Ascending aorta (tissue), 2 donors: Measurements from ENCODE around the gene KCNE3. TPM values are rescaled to one million over a fixed set of nuclear protein-coding genes. Genes with fewer than 3 reads are reported as not detected.

Experiments
- DNase-seq, 2 donors: peaks; one replicate each; pipeline ENCODE4 v3.0.0-alpha.2; 2019; ENCODE audit warnings: low spot score in 2 of 2
- H3K27ac ChIP-seq, 2 donors: fragments of 200-600 bp; sonication (generic); one replicate each; pipeline ENCODE4 v1.5.1; 2016 to 2017; ENCODE audit warnings: mild to moderate bottlenecking in 1 of 2
- H3K27me3 ChIP-seq: fragments of 200-600 bp; sonication (generic); one replicate; pipeline ENCODE4 v1.5.1; 2017
- H3K36me3 ChIP-seq, 2 donors: fragments of 200-600 bp; sonication (generic); one replicate each; pipeline ENCODE4 v1.5.1; 2016
- H3K4me1 ChIP-seq, 2 donors: fragments of 200-600 bp; sonication (generic); one replicate each; pipeline ENCODE4 v1.5.1; 2016 to 2017; ENCODE audit warnings: mild to moderate bottlenecking in 1 of 2
- H3K4me3 ChIP-seq, 2 donors: fragments of 200-600 bp; sonication (generic); one replicate each; pipeline ENCODE4 v1.5.1; 2016 to 2017; ENCODE audit warnings: mild to moderate bottlenecking in 1 of 2
- H3K9me3 ChIP-seq, 2 donors: fragments of 200-600 bp; sonication (generic); one replicate each; pipeline ENCODE4 v1.5.1; 2016
- intact Hi-C: fragments of 100-400 bp; cut with DNase I; formaldehyde crosslinking; loops from one replicate; pipeline ENCODE4 v1.15.1; 2023
- total RNA-seq: library from RNA; depleted of rRNA; stranded (reverse); fragments of >200 nt; gene quantifications from one replicate; pipeline ENCODE4 v1.1.0, GENCODE V29; 2016
- TF ChIP-seq, protein P1 (sequence below), 3 experiments: fragments of 200-600 bp in 2 of 3; fragments of 450-650 bp in 1 of 3; sonication (generic) in 2 of 3; IDR thresholded peaks; one replicate each; pipeline ENCODE4 v1.5.1; 2016 to 2019; ENCODE audit warnings: antibody characterized with exemption in 3 of 3, mild to moderate bottlenecking in 1 of 3, moderate library complexity in 1 of 3

Gene KCNE3
- total RNA-seq, 1 donor from 2014 or later = not detected

DNA sequence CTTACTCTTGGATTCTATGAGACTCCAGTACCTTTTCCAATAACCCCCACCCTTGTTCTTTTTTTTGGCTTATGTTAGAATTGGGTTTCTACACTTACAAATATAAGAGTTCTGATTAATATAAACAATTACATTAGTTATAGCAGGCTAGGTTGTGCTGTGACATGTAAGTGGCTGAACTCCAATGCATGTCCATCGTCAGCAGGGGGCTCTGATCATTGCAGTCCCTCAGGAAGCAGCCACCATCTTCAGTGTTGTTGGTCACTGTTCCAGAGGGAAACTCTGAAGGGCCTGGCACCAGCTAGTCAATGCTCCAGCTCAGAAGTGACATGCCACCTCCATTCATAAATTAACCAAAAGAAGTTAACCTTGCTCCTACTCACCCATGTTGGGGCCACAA is 20.5 kb upstream of the KCNE3 start:
- intact Hi-C loops = no loop called here
- H3K27ac ChIP-seq = no peak overlapping the region
- no peak overlapping the region for H3K4me3 ChIP-seq
- DNase-seq = no peak
- no peaks in the 10 kb centered on the region for H3K9me3 ChIP-seq
- TF ChIP-seq, protein P1, sequence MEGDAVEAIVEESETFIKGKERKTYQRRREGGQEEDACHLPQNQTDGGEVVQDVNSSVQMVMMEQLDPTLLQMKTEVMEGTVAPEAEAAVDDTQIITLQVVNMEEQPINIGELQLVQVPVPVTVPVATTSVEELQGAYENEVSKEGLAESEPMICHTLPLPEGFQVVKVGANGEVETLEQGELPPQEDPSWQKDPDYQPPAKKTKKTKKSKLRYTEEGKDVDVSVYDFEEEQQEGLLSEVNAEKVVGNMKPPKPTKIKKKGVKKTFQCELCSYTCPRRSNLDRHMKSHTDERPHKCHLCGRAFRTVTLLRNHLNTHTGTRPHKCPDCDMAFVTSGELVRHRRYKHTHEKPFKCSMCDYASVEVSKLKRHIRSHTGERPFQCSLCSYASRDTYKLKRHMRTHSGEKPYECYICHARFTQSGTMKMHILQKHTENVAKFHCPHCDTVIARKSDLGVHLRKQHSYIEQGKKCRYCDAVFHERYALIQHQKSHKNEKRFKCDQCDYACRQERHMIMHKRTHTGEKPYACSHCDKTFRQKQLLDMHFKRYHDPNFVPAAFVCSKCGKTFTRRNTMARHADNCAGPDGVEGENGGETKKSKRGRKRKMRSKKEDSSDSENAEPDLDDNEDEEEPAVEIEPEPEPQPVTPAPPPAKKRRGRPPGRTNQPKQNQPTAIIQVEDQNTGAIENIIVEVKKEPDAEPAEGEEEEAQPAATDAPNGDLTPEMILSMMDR (IDR thresholded peaks at IDR 0.05) = no peak
- no peaks in the 10 kb centered on the region for H3K27me3 ChIP-seq
- H3K4me1 ChIP-seq = peaks cover 0 to 3% of the 10 kb centered on the region in 2 donors
- H3K36me3 ChIP-seq = no peaks in the 10 kb centered on the region

DNA sequence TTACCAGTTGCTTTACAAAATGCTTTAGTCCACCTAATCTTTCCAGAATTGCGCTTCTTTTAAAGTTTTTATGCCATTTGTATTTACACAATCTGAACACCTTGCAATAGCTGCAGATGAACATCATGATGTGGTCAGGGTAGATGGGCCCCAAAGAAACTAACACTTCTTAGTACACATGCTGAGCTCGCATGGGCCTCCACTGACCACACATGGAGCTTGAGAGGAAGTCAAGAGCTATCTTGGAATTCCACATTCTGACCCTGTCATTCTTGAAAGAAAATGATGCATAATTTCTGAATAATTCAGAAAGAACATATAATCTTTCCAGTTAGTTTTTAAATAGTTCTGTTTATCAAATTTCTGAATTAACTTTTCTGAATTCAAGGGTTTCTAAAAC is 18.5 kb upstream of the KCNE3 start:
- no peaks in the 10 kb centered on the region for H3K4me1 ChIP-seq
- no peak overlapping the region for H3K4me3 ChIP-seq
- intact Hi-C loops = no loop called here
- DNase-seq = no peak
- TF ChIP-seq, protein P1 (IDR thresholded peaks at IDR 0.05) = no peak
- no peak overlapping the region for H3K27ac ChIP-seq
- H3K36me3 ChIP-seq = no peaks in the 10 kb centered on the region
- H3K27me3 ChIP-seq = no peaks in the 10 kb centered on the region
- H3K9me3 ChIP-seq = no peaks in the 10 kb centered on the region

DNA sequence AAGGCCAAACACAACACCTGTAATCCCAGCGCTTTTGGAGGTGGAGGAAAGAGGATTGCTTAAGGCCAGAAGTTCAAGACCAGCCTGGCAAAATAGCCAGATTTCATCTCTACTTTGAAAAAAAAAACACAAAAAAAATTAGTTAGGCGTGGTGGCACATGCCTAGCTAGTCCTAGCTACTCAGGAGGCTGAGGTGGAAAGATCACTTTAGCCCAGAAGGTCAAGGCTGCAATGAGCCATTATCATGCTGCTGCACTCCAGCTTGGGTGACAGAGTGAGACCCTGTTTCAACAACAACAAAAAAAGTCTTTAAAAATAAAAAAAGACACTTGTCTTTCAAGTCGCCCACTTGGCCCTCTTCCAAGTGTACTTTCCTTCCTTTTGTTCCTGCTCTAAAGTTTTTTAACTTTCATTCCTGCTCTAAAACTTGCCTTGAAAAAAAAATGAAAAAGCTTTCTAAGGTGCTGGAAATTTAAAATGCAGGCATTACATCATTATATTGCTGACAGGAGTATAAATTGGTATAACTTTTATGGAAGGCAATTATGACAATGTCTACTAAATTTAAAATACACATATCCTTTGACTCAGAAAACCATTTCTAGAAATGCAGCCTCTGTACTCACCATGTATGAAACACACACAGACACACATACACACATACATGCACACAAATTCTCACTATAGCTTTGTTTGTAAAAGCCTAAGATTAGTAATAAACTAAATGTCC is 13.5 kb upstream of the KCNE3 start:
- intact Hi-C loops = no loop called here

DNA sequence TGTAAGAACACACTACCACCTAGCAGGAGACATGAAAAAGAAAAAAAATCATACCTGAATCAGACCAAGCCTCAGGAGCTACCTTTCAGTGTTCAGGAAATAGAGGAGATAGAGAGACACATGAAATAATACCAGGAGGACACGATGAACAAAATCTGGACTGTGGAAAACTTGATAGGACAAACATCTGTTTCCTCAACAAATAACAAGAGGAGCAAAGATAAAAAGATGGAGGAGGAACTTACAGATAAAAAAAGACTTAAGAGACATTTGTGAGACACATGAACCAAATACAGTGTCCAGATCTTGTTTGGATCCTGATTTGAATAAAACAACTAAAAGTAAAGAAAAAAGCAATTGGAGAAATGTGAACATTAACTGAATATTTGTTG is 12.4 kb upstream of the KCNE3 start:
- H3K9me3 ChIP-seq = no peaks in the 10 kb centered on the region
- DNase-seq = no peak
- intact Hi-C loops = no loop called here
- no peaks in the 10 kb centered on the region for H3K27me3 ChIP-seq
- no peaks in the 10 kb centered on the region for H3K36me3 ChIP-seq
- no peaks in the 10 kb centered on the region for H3K4me1 ChIP-seq
- TF ChIP-seq, protein P1 (IDR thresholded peaks at IDR 0.05) = no peak
- H3K4me3 ChIP-seq = no peak overlapping the region
- H3K27ac ChIP-seq = no peak overlapping the region

More for the DNA sequence above, 13.5 kb upstream of the KCNE3 start:
- no peaks in the 10 kb centered on the region for H3K36me3 ChIP-seq
- no peak overlapping the region for H3K4me3 ChIP-seq
- H3K4me1 ChIP-seq = no peaks in the 10 kb centered on the region
- H3K9me3 ChIP-seq = no peaks in the 10 kb centered on the region
- H3K27ac ChIP-seq = no peak overlapping the region
- TF ChIP-seq, protein P1 (IDR thresholded peaks at IDR 0.05) = no peak
- no peaks in the 10 kb centered on the region for H3K27me3 ChIP-seq
- DNase-seq = no peak

DNA sequence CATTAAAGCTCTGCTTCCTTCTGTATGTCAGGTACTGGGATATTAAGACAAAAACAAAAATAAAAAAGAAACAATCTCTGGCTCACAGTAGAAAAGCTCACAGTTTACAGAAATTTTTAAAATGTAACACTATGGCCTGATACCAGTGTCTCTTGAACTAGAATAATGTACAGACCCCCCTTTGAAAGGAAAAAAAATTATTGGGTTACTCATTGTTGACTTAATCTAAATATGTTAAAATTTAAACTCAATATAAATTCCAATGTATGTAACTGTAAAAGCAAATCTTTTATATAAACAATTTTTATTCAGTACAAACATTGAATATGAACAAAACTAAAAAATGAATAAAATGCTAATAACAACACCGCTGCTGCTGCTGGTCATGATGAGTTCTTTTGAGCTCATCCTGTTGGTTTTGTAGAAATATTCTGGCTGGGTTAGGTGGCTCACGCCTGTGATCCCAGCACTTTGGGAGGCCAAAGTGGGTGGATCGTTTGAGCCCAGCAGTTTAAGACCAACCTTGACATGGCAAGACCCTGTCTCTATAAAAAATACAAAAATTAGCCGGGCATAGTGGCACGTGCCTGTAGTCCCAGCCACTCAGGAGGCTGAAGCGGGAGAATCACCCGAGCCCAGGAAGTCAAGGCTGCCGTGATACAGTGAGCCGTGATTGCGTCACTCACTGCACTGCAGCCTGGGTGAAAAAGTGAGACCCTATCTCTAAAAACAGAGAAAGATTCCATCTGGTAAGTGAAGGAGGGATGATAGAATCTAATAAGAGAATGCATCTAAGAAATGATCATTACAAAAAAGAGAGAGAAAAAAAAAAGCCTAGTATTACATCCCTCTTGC is 11.8 kb upstream of the KCNE3 start:
- TF ChIP-seq, protein P1 (IDR thresholded peaks at IDR 0.05) = no peak
- Histone ChIP-seq H3K4me3 (no peak overlapping the region), H3K36me3 (no peaks in the 10 kb centered on the region), H3K27ac (no peak overlapping the region), H3K4me1 (no peaks in the 10 kb centered on the region), H3K9me3 (no peaks in the 10 kb centered on the region), H3K27me3 (no peaks in the 10 kb centered on the region)
- DNase-seq = no peak
- intact Hi-C loops = no loop called here
